ENCODE results near the gene ROBO2. TPM values are rescaled to one million over a fixed set of nuclear protein-coding genes. Genes with fewer than 3 reads are reported as not detected.

Gene ROBO2
- total RNA-seq, 4 donors from 2014 or later: 0.16 to 4.0 (median 1.3) TPM

- no peak for TF ChIP-seq CTCF (IDR thresholded peaks at IDR 0.05; ENCODE audit: low read depth)
Measured at GRCh38 chr3:77412021-77412438, 372.1 kb downstream of the ROBO2 start.

- TF ChIP-seq CTCF (IDR thresholded peaks at IDR 0.05; ENCODE audit: low read depth): no peak
Measured at GRCh38 chr3:77412584-77412983, 372.7 kb downstream of the ROBO2 start.

- TF ChIP-seq CTCF (IDR thresholded peaks at IDR 0.05; ENCODE audit: low read depth): no peak
Measured at GRCh38 chr3:77414881-77415280, 375.0 kb downstream of the ROBO2 start.

GRCh38 chr3:77420336-77420735, 380.4 kb downstream of the ROBO2 start:
- TF ChIP-seq CTCF (IDR thresholded peaks at IDR 0.05; ENCODE audit: low read depth): no peak

- no peak for TF ChIP-seq CTCF (IDR thresholded peaks at IDR 0.05; ENCODE audit: low read depth)
Measured at GRCh38 chr3:77421916-77422315, 382.0 kb downstream of the ROBO2 start.

- no peak for TF ChIP-seq CTCF (IDR thresholded peaks at IDR 0.05; ENCODE audit: low read depth)
Measured at GRCh38 chr3:77426531-77426930, 386.6 kb downstream of the ROBO2 start.

- no peak for TF ChIP-seq CTCF (IDR thresholded peaks at IDR 0.05; ENCODE audit: low read depth)
Measured at GRCh38 chr3:77427528-77427927, 387.6 kb downstream of the ROBO2 start.

Measured in subcutaneous adipose tissue (tissue), 4 donors.